ENCODE data around the gene CYBC1.

The CYBC1 gene

DNA sequence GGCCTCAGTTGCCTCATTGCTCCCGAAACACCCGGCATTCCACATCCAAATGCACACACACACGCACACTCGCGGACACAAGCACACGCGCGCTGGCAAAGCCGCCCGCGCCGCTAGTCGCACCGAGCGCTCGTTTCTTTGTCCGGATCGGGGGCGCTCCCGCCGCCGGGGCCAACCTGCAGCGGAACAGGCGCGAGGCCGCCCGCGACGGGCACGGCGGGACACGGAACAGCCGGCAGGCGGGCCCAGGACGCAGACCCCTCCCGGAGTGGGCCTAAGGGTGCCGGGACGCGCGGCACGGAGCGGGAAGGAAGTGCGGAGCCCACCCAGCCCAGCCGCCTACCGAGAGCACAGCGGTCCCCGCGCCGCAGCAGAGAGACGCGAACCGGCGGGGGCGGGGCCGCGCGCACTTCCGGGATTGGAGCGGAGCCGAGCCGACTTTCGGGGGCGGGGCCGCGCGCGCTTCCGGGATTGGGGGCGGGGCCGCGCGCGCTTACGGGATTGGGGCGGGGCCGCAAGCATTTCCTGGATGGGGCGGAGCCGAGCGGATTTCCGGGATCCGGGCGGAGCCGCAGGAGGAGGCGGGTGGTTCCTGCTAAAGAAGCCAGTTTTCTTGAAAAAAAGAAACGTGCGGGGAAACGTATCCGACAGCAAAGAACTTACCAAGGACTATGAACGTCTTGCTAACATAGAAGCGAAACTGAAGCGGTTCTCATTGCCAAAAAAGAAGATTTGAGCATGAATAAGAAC is at the start of gene CYBC1:
TSS of gene CYBC1 (minus strand) at position 396 of the 750 bp plus-strand sequence. CDS start 1,498 bp downstream, outside the sequence.
- DNase-seq = peak; percentile 97 to 98

- peak; percentile 59 to 64 for DNase-seq
Measured at GRCh38 chr17:82497483-82498405, 47.2 kb upstream of the CYBC1 start.

DNA sequence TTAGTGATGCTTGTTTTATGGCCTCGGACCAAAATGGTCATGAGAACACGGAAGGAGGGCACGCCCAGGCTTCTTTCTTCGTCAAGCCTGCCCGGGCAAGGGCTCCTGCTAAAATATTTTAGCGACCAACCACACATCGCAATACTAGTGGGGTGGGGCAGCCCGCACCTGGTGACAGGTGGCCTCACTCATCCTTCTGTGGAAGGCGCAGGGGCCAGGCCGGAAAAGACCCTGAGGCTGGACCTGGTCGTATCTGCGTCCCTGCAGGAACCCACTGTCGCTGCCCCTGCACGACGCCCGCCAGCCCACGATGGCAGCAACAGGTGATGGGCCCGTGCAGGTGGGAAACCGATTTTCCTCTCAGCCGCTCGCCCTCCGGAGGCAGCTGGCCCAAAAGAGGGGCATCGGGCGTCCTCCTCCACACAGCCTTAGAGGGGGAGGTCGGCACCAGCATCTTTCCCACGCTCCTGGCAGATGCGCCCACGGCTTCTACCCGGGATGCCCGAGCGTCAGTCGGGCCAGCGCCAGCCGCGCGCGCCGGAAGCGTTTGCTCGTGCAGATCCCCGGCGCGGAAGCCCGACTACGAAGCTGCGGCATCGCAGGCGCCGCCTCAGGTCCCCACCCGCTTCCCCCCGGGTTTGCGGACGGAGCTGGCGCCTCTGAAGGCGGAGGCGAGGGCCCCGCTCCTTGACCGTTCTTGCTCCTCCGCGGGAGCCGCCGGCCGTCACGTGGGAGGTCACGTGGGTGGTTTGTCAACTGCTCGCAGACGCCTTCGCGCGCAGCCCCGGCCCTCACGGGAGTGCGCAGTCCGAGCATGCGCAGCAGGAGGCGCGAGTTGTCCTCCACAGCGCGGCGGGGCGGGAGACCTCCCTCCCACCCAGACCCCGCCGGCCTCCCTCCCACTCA is 46.2 kb upstream of the CYBC1 start:
- peak; percentile 94 to 95 for DNase-seq

- DNase-seq = no peak
Measured at GRCh38 chr17:82495844-82496528, 45.4 kb upstream of the CYBC1 start.

DNA sequence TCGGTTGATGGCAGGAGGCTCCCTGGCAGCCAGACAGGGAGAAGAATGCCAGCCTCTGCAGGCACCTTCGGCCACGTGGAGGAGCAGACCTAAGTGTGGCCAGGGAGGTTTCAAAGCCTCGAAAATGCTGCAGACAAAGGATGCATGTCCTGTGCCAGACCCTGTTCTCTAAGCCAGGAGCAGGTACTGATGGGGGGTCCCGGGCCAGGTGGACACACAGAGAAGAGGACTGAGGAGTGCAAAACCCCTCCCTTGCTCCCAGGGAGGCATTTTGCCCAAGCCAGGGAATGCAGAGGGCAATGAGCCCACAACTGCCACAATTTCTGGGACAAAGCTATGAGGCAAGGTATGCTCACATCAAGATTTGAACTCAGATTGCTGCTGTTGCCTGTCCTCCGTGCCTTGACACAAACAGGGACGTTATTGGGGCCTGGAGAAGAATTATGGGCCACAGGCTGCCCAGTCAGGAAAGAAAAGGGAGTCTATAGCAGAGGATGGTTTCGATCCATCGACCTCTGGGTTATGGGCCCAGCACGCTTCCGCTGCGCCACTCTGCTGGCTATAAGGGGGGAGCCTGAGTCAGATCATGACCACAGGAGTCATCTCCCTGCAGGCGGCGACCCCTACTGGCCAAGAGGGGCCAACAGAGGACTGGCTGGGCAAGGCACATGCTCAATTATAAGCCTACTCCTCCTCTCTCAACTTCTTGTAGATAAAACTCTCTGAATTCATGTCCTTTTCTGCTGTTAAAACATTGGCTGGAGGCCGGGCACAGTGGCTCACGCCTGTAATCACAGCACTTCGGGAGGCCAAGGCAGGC is 43.9 kb upstream of the CYBC1 start:
- DNase-seq = peak; percentile 94 to 96

GRCh38 chr17:82493226-82493781 is 42.8 kb upstream of the CYBC1 start:
- DNase-seq = no peak

- DNase-seq = no peak
Measured at GRCh38 chr17:82492643-82493225, 42.2 kb upstream of the CYBC1 start.

- DNase-seq = no peak
Measured at GRCh38 chr17:82491533-82491932, 41.0 kb upstream of the CYBC1 start.

- DNase-seq = no peak
Measured at GRCh38 chr17:82491196-82491530, 40.6 kb upstream of the CYBC1 start.

DNA sequence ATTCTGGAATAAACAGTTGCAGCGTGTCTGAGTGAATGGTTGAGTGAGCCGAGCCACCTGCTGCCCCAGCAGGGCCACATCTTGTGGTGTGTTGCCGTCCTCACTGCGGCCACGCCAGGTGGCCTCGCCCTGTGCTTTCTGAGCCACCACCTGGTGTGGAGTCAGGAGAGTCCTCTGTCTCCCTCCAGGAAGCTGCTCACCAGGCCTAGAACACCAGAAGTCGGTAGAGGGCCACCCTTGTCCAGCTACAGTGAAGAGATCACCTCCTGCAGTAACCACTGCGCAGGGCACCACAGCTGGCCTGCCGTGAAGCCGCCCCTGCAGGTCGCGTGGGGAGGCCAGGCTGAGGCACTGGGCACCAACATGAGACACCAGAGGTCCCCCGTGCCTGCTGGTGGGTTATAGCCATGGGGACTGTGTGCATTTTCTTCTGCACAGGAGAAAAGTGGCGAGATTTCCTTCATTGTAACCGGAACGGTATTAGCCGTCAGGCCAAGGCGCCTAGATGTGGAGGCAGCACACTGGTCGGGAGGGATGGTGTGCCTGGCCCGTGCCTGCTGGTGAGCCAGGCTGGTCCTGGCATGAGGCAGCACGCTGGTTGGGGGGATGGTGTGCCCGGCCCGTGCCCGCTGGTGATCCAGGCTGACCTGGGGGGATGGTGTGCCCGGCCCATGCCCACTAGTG is 40.1 kb upstream of the CYBC1 start:
- DNase-seq = no peak

DNA sequence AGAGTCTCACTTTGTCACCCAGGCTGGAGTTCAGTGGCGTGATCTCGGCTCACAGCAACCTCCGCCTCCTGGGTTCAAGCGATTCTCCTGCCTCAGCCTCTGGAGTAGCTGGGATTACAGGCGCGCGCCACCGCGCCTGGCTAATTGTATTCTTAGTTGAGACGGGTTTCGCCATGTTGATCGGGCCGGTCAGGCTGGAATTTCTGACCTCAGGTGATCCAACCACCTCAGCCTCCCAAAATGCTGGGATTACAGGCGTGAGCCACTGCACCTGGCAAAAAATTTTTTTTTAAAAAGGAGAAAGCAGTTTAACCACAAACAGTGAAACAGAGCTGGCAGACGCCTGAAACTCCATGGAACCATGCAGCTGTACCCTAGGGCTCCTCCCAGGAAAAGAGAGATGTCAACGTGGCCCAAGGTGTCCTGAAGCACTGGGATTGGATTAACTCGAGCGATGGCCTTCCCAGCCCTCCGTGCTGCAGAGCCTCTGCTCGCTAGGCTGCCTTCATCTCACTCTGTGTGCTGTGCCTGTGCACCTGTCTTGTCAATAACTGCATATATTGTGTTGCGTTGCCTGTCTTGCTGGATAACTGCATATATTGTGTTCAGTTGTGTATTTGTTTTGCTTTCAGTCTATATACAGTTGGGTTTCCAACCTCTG is 39.4 kb upstream of the CYBC1 start:
- DNase-seq = no peak

GRCh38 chr17:82489117-82489516 is 38.6 kb upstream of the CYBC1 start:
- no peak for DNase-seq

GRCh38 chr17:82487910-82488309 is 37.4 kb upstream of the CYBC1 start:
- DNase-seq = no peak

DNA sequence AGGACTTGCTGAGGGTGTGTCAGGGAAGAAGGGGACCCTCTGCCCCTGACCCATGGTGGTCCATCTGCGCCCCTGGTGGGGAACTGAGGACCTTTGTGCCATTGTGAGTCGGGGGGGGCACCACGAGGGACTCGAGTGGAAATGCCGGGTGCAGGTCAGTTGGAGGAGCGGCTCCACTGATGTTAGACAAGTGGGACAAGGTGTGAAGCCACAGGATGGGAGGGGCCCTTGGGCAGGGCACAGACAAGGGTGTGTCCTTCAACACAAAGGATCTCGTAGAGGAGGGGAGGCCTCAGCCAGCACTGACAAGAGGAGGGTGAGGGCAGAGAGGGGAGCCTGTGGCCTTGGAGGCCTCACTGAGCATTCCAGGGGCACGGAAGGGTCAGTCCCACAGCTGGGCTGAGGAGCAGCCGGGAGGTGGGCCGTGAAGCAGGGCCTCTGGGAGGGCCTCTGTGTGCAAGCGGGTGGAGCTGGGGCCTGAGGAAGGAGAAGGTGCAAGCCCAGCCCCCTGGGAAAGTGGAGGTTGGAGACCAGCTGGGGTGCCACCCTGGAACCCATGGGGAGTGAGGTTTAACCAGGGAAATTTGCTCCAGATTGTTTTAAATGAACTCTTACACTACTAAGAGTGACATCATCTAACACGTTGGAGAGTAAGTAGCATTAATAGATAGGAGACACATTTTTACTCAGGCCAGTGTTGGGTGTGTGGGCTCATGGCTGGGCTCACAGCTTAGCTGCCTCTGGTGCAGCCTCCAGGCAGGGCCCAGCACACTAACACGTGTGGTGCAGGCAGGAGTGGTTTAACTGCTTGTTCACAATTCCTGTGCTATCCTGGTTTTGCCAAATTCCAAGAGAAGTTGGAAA is 35.9 kb upstream of the CYBC1 start:
- no peak for DNase-seq

- no peak for DNase-seq
Measured at GRCh38 chr17:82483836-82484235, 33.3 kb upstream of the CYBC1 start.

DNA sequence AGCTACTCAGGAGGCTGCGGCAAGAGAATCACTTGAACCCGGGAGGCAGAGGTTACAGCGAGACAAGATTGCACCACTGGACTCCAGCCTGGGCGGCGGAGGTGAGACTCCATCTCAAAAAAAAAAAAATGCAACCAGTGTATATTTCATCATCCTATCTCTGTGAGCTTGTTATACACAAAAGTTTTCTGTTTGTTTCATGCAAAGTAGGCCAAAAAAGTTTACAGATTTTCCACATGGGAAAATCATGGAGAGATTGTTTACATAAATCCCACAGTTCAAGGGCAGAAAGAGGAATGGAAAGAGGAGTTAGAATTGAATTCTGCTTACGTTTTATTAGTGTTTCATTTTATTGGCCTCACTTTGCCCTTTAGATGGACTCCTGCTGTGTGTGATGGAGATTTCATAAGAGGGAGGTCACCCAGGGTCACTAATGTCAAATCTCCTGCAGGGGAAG is 32.7 kb upstream of the CYBC1 start:
- DNase-seq = no peak

GRCh38 chr17:82480318-82480717 is 29.8 kb upstream of the CYBC1 start:
- DNase-seq = no peak

GRCh38 chr17:82479602-82480001 is 29.1 kb upstream of the CYBC1 start:
- DNase-seq = no peak
